ENCODE results near the gene SLC30A7. TPM values are rescaled to one million over a fixed set of nuclear protein-coding genes. Genes with fewer than 3 reads are reported as not detected.
"Not testable (repeated sequence)": the region's sequence is repeated elsewhere in the genome, so short reads cannot be mapped to it uniquely, and the experiment has no call there.

Gene SLC30A7
- total RNA-seq, 3 donors from 2014 or later (not counting 1 experiment from before 2014, with no cell fraction given), result 27.7 to 38.8 (median 36.2) TPM

GRCh38 chr1:100852976-100853375 is 42.9 kb upstream of the SLC30A7 start:
- H3K4me1 ChIP-seq (ENCODE audit: control insufficient read depth, insufficient read depth, low read length), result no peaks in the 10 kb centered on the region
- ATAC-seq (no peak), DNase-seq (no peak)
- H3K9me3 ChIP-seq (ENCODE audit: control insufficient read depth, insufficient read depth, low read length), result no peaks in the 10 kb centered on the region
- no peaks in the 10 kb centered on the region for H3K36me3 Mint-ChIP-seq
- H3K27me3 Mint-ChIP-seq (ENCODE audit: low read depth in 2 of 2), result peaks cover 6% of the 10 kb centered on the region in 2 donors
- no peak overlapping the region for H3K4me3 ChIP-seq (ENCODE audit: low read length)
- intact Hi-C loops (cut with micrococcal nuclease), result no loop called here
- no peaks in the 10 kb centered on the region for H3K36me3 ChIP-seq (ENCODE audit: control insufficient read depth, insufficient read depth, low read length)
- no peak overlapping the region for H3K4me3 Mint-ChIP-seq
- no CpG with 5 or more reads among the region's 3 CpGs for WGBS (ENCODE audit: insufficient coverage)
- no peaks in the 10 kb centered on the region for H3K27me3 ChIP-seq (ENCODE audit: control insufficient read depth, insufficient read depth, low read length)
- H3K27ac Mint-ChIP-seq, result no peak overlapping the region
- H3K4me1 Mint-ChIP-seq, result no peaks in the 10 kb centered on the region
- TF ChIP-seq, protein P1, sequence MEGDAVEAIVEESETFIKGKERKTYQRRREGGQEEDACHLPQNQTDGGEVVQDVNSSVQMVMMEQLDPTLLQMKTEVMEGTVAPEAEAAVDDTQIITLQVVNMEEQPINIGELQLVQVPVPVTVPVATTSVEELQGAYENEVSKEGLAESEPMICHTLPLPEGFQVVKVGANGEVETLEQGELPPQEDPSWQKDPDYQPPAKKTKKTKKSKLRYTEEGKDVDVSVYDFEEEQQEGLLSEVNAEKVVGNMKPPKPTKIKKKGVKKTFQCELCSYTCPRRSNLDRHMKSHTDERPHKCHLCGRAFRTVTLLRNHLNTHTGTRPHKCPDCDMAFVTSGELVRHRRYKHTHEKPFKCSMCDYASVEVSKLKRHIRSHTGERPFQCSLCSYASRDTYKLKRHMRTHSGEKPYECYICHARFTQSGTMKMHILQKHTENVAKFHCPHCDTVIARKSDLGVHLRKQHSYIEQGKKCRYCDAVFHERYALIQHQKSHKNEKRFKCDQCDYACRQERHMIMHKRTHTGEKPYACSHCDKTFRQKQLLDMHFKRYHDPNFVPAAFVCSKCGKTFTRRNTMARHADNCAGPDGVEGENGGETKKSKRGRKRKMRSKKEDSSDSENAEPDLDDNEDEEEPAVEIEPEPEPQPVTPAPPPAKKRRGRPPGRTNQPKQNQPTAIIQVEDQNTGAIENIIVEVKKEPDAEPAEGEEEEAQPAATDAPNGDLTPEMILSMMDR (IDR thresholded peaks at IDR 0.05), result no peak
- no peak overlapping the region for H3K27ac ChIP-seq (ENCODE audit: low read length)
- no peaks in the 10 kb centered on the region for H3K9me3 Mint-ChIP-seq

DNA sequence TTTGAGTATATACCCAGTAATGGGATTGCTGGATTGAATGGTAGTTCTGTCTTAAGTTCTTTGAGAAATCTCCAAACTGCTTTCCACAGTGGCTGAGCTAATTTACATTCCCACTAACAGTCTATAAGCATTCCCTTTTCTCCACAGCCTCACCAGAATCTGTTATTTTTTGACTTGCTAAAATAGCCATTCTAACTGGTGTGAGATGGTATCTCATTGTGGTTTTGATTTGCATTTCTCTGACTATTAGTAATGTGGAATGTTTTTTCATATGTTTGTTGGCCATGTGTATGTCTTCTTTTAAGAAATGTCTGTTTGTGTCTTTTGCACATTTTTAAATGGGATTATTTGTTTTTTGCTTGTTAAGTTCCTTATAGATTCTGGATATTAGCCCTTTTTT is 40.8 kb upstream of the SLC30A7 start:
- H3K4me1 Mint-ChIP-seq; H3K36me3 ChIP-seq (ENCODE audit: control insufficient read depth, insufficient read depth, low read length); H3K27me3 Mint-ChIP-seq (ENCODE audit: low read depth in 2 of 2); H3K4me3 ChIP-seq (ENCODE audit: low read length); H3K9me3 ChIP-seq (ENCODE audit: control insufficient read depth, insufficient read depth, low read length); H3K4me3 Mint-ChIP-seq; H3K27ac Mint-ChIP-seq; H3K27me3 ChIP-seq (ENCODE audit: control insufficient read depth, insufficient read depth, low read length); intact Hi-C loops (cut with micrococcal nuclease); H3K27ac ChIP-seq (ENCODE audit: low read length); DNase-seq; H3K9me3 Mint-ChIP-seq; H3K4me1 ChIP-seq (ENCODE audit: control insufficient read depth, insufficient read depth, low read length); H3K36me3 Mint-ChIP-seq; ATAC-seq: not testable (repeated sequence)

- no peaks in the 10 kb centered on the region for H3K4me1 Mint-ChIP-seq
- H3K27ac ChIP-seq (ENCODE audit: low read length), result no peak overlapping the region
- no peak overlapping the region for H3K4me3 ChIP-seq (ENCODE audit: low read length)
- ATAC-seq (no peak), DNase-seq (no peak)
- no peak overlapping the region for H3K4me3 Mint-ChIP-seq
- H3K27me3 ChIP-seq (ENCODE audit: control insufficient read depth, insufficient read depth, low read length), result no peaks in the 10 kb centered on the region
- H3K36me3 Mint-ChIP-seq, result no peaks in the 10 kb centered on the region
- H3K27me3 Mint-ChIP-seq (ENCODE audit: low read depth in 2 of 2), result peaks cover 0 to 6% of the 10 kb centered on the region in 2 donors
- TF ChIP-seq, protein P1 (IDR thresholded peaks at IDR 0.05), result no peak
- no peaks in the 10 kb centered on the region for H3K9me3 ChIP-seq (ENCODE audit: control insufficient read depth, insufficient read depth, low read length)
- intact Hi-C loops (cut with micrococcal nuclease), result no loop called here
- no peaks in the 10 kb centered on the region for H3K36me3 ChIP-seq (ENCODE audit: control insufficient read depth, insufficient read depth, low read length)
- H3K9me3 Mint-ChIP-seq, result no peaks in the 10 kb centered on the region
- no peak overlapping the region for H3K27ac Mint-ChIP-seq
- H3K4me1 ChIP-seq (ENCODE audit: control insufficient read depth, insufficient read depth, low read length), result no peaks in the 10 kb centered on the region
- WGBS (ENCODE audit: insufficient coverage), result 92% methylated on average over 3 of the region's 3 CpGs
These were observed 35.4 kb upstream of the SLC30A7 start for GRCh38 chr1:100860397-100860991.

- H3K36me3 ChIP-seq (ENCODE audit: control insufficient read depth, insufficient read depth, low read length), result no peaks in the 10 kb centered on the region
- TF ChIP-seq, protein P1 (IDR thresholded peaks at IDR 0.05), result no peak
- H3K4me1 Mint-ChIP-seq, result no peaks in the 10 kb centered on the region
- no peaks in the 10 kb centered on the region for H3K9me3 Mint-ChIP-seq
- no peaks in the 10 kb centered on the region for H3K4me1 ChIP-seq (ENCODE audit: control insufficient read depth, insufficient read depth, low read length)
- WGBS (ENCODE audit: insufficient coverage), result 86% methylated on average over 1 of the region's 1 CpG
- H3K4me3 Mint-ChIP-seq, result no peak overlapping the region
- no peak overlapping the region for H3K4me3 ChIP-seq (ENCODE audit: low read length)
- H3K27me3 ChIP-seq (ENCODE audit: control insufficient read depth, insufficient read depth, low read length), result no peaks in the 10 kb centered on the region
- no peak overlapping the region for H3K27ac Mint-ChIP-seq
- no peaks in the 10 kb centered on the region for H3K36me3 Mint-ChIP-seq
- H3K27me3 Mint-ChIP-seq (ENCODE audit: low read depth in 2 of 2), result peaks cover 0 to 3% of the 10 kb centered on the region in 2 donors
- intact Hi-C loops (cut with micrococcal nuclease), result no loop called here
- H3K27ac ChIP-seq (ENCODE audit: low read length), result no peak overlapping the region
- H3K9me3 ChIP-seq (ENCODE audit: control insufficient read depth, insufficient read depth, low read length), result no peaks in the 10 kb centered on the region
- DNase-seq, result no peak
- no peak for ATAC-seq
These were observed 34.5 kb upstream of the SLC30A7 start for GRCh38 chr1:100861379-100861778.
